Activated CD8-positive, alpha-beta T cell treated with anti-CD3 and anti-CD28 coated beads for 36 hours (primary cell): ENCODE data around the gene PARVA. TPM values are rescaled to one million over a fixed set of nuclear protein-coding genes. Genes with fewer than 3 reads are reported as not detected.

Source experiments
- ATAC-seq: fragments of 200-7000 bp; cut with Tn5 transposase; one replicate; pipeline ENCODE4 v1.10.0; 2021; ENCODE audit warnings: mild to moderate bottlenecking, moderate library complexity
- CTCF ChIA-PET: fragments of 350-600 bp; sonication (Branson Sonifier 250); formaldehyde crosslinking; loops from one replicate; lab custom pipeline; 2021; ENCODE audit warnings: antibody characterized with exemption; lab: Charles Lee
- POLR2A ChIA-PET: fragments of 350-600 bp; sonication (Branson Sonifier 250); formaldehyde crosslinking; loops from one replicate; lab custom pipeline; 2021; ENCODE audit warnings: antibody characterized with exemption; lab: Charles Lee
- DNase-seq: peaks from one replicate; pipeline ENCODE4 v3.0.0-alpha.2; 2020
- H3K27ac Mint-ChIP-seq: one replicate; pipeline ENCODE4 v1.8.0; 2021; ENCODE audit warnings: mild to moderate bottlenecking, mixed read lengths
- H3K27me3 Mint-ChIP-seq: one replicate; pipeline ENCODE4 v1.8.0; 2021; ENCODE audit warnings: mixed read lengths
- H3K36me3 Mint-ChIP-seq: one replicate; pipeline ENCODE4 v1.8.0; 2021; ENCODE audit warnings: low read depth, mixed read lengths
- H3K4me1 Mint-ChIP-seq: one replicate; pipeline ENCODE4 v1.8.0; 2021; ENCODE audit warnings: low read depth, mixed read lengths
- H3K4me3 Mint-ChIP-seq: one replicate; pipeline ENCODE4 v1.8.0; 2021; ENCODE audit warnings: mild to moderate bottlenecking, moderate library complexity, mixed read lengths
- H3K9me3 Mint-ChIP-seq: one replicate; pipeline ENCODE4 v1.8.0; 2021; ENCODE audit warnings: mixed read lengths
- CTCF ChIP-seq: fragments of 200-600 bp; IDR thresholded peaks from one replicate; pipeline ENCODE4 v1.8.0; 2022; ENCODE audit warnings: antibody characterized with exemption, mild to moderate bottlenecking
- intact Hi-C: fragments of 100-400 bp; cut with micrococcal nuclease; formaldehyde crosslinking; loops from one replicate; pipeline ENCODE4 v1.10.0; 2022
- total RNA-seq, 2 experiments: library from RNA; stranded (reverse); gene quantifications; one replicate each; pipeline ENCODE4 v1.2.3, GENCODE V29; 2021

Gene PARVA
- total RNA-seq, 2 experiments from 2014 or later, result not detected

GRCh38 chr11:12430351-12430750, 53.0 kb downstream of the PARVA start:
- POLR2A ChIA-PET, result no interaction called here
- Mint-ChIP-seq H3K36me3 (no peaks in the 10 kb centered on the region), H3K9me3 (no peaks in the 10 kb centered on the region), H3K4me3 (no peak overlapping the region), H3K27ac (no peak overlapping the region), H3K27me3 (peaks cover 1% of the 10 kb centered on the region), H3K4me1 (no peaks in the 10 kb centered on the region)
- CTCF ChIA-PET, result interaction anchor here (1.9 kb wide), 1 partner anchor 10 kb away, joined by 4 read pairs; no protein-coding TSS in a partner anchor
- DNase-seq (no peak), ATAC-seq (no peak)
- intact Hi-C loops, result no loop called here
- no peak for TF ChIP-seq CTCF

GRCh38 chr11:12430954-12431595, 53.7 kb downstream of the PARVA start:
- ATAC-seq (no peak), DNase-seq (no peak)
- H3K4me1 Mint-ChIP-seq, result no peaks in the 10 kb centered on the region
- POLR2A ChIA-PET, result no interaction called here
- intact Hi-C loops, result no loop called here
- no peak overlapping the region for H3K4me3 Mint-ChIP-seq
- H3K27ac Mint-ChIP-seq, result no peak overlapping the region
- CTCF ChIA-PET, result no interaction called here
- TF ChIP-seq CTCF, result no peak
- no peaks in the 10 kb centered on the region for H3K36me3 Mint-ChIP-seq
- H3K9me3 Mint-ChIP-seq, result no peaks in the 10 kb centered on the region
- no peaks in the 10 kb centered on the region for H3K27me3 Mint-ChIP-seq

GRCh38 chr11:12432507-12432906, 55.1 kb downstream of the PARVA start:
- no peak for ATAC-seq
- DNase-seq, result no peak
- POLR2A ChIA-PET, result no interaction called here
- TF ChIP-seq CTCF, result no peak
- H3K27ac Mint-ChIP-seq, result no peak overlapping the region
- no peaks in the 10 kb centered on the region for H3K36me3 Mint-ChIP-seq
- CTCF ChIA-PET, result no interaction called here
- H3K27me3 Mint-ChIP-seq, result no peaks in the 10 kb centered on the region
- no peak overlapping the region for H3K4me3 Mint-ChIP-seq
- H3K4me1 Mint-ChIP-seq, result no peaks in the 10 kb centered on the region
- intact Hi-C loops, result no loop called here
- H3K9me3 Mint-ChIP-seq, result no peaks in the 10 kb centered on the region

GRCh38 chr11:12433121-12433520, 55.8 kb downstream of the PARVA start:
- H3K4me3 Mint-ChIP-seq, result no peak overlapping the region
- DNase-seq, result no peak
- H3K36me3 Mint-ChIP-seq, result no peaks in the 10 kb centered on the region
- TF ChIP-seq CTCF, result no peak
- no peak overlapping the region for H3K27ac Mint-ChIP-seq
- ATAC-seq, result no peak
- intact Hi-C loops, result no loop called here
- CTCF ChIA-PET, result no interaction called here
- H3K4me1 Mint-ChIP-seq, result no peaks in the 10 kb centered on the region
- H3K27me3 Mint-ChIP-seq, result no peaks in the 10 kb centered on the region
- H3K9me3 Mint-ChIP-seq, result no peaks in the 10 kb centered on the region
- POLR2A ChIA-PET, result interaction anchor here (0.6 kb wide), 1 partner anchor 13 kb away, joined by 3 read pairs; no protein-coding TSS in a partner anchor

GRCh38 chr11:12433571-12434324, 56.4 kb downstream of the PARVA start:
- Mint-ChIP-seq H3K36me3 (no peaks in the 10 kb centered on the region), H3K4me1 (no peaks in the 10 kb centered on the region), H3K9me3 (no peaks in the 10 kb centered on the region), H3K27me3 (no peaks in the 10 kb centered on the region), H3K4me3 (no peak overlapping the region), H3K27ac (no peak overlapping the region)
- no peak for DNase-seq
- intact Hi-C loops, result no loop called here
- no peak for ATAC-seq
- ChIA-PET POLR2A (interaction anchor here (0.6 kb wide), 1 partner anchor 13 kb away, joined by 3 read pairs; no protein-coding TSS in a partner anchor), CTCF (no interaction called here)
- TF ChIP-seq CTCF, result no peak
